Activated naive CD4-positive, alpha-beta T cell treated with anti-CD3 and anti-CD28 coated beads for 36 hours (primary cell): Measurements from ENCODE around the gene CLIC5. TPM values are rescaled to one million over a fixed set of nuclear protein-coding genes. Genes with fewer than 3 reads are reported as not detected.

Experiments
- CTCF ChIA-PET: fragments of 350-600 bp; sonication (Branson Sonifier 250); formaldehyde crosslinking; loops from one replicate; lab custom pipeline; 2021; ENCODE audit warnings: antibody characterized with exemption; lab: Charles Lee
- DNase-seq: peaks from one replicate; pipeline ENCODE4 v3.0.0-alpha.2; 2020
- H3K27ac Mint-ChIP-seq: one replicate; pipeline ENCODE4 v1.8.0; 2021; ENCODE audit warnings: mild to moderate bottlenecking, mixed read lengths
- H3K27me3 Mint-ChIP-seq: one replicate; pipeline ENCODE4 v1.8.0; 2021; ENCODE audit warnings: low read depth, mixed read lengths
- H3K36me3 Mint-ChIP-seq: one replicate; pipeline ENCODE4 v1.8.0; 2021; ENCODE audit warnings: low read depth, mixed read lengths
- H3K4me1 Mint-ChIP-seq: one replicate; pipeline ENCODE4 v1.8.0; 2021; ENCODE audit warnings: low read depth, mixed read lengths
- H3K4me3 Mint-ChIP-seq: one replicate; pipeline ENCODE4 v1.8.0; 2021; ENCODE audit warnings: mild to moderate bottlenecking, moderate library complexity, mixed read lengths
- H3K9me3 Mint-ChIP-seq: one replicate; pipeline ENCODE4 v1.8.0; 2021; ENCODE audit warnings: mixed read lengths
- intact Hi-C: fragments of 100-400 bp; cut with micrococcal nuclease; formaldehyde crosslinking; loops from one replicate; pipeline ENCODE4 v1.15.1; 2023
- total RNA-seq, 2 experiments: library from RNA; stranded (reverse); gene quantifications; one replicate each; pipeline ENCODE4 v1.2.3, GENCODE V29; 2021

Gene CLIC5
- total RNA-seq, 2 experiments from 2014 or later: 0.52 to 1.5 TPM

GRCh38 chr6:46026307-46026706 lies 10.6 kb upstream of the CLIC5 start:
- intact Hi-C loops: no loop called here
- CTCF ChIA-PET: interaction anchor here (1.2 kb wide), 1 partner anchor 96 kb away, joined by 4 read pairs; no protein-coding TSS in a partner anchor
- Mint-ChIP-seq H3K36me3 (no peaks in the 10 kb centered on the region), H3K27me3 (no peaks in the 10 kb centered on the region), H3K27ac (no peak overlapping the region), H3K4me1 (peaks cover 4% of the 10 kb centered on the region), H3K4me3 (no peak overlapping the region), H3K9me3 (no peaks in the 10 kb centered on the region)
- no peak for DNase-seq

DNA sequence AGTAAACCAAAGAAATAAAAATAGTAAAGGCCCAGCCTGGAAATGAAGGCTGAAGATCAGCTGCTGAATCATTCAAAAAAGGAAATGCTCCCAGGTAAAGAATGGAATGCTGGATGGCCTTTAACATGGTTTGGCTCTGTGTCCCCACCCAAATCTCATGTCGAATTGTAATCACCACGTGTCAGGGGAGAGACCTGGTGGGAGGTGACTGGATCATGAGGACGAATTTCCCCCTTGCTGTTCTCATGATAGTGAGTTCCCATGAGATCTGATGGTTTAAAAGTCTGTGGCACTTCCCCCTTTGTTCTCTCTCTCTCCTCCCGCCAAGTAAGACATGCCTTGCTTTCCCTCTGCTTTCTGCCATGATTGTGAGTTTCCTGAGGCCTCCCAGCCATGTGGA lies 9.9 kb upstream of the CLIC5 start:
- no peaks in the 10 kb centered on the region for H3K9me3 Mint-ChIP-seq
- no peak overlapping the region for H3K4me3 Mint-ChIP-seq
- H3K4me1 Mint-ChIP-seq: peaks cover 4% of the 10 kb centered on the region
- H3K27ac Mint-ChIP-seq: no peak overlapping the region
- CTCF ChIA-PET: interaction anchor here (1.2 kb wide), 1 partner anchor 95 kb away, joined by 4 read pairs; no protein-coding TSS in a partner anchor
- no peak for DNase-seq
- H3K27me3 Mint-ChIP-seq: no peaks in the 10 kb centered on the region
- intact Hi-C loops: no loop called here
- no peaks in the 10 kb centered on the region for H3K36me3 Mint-ChIP-seq

- Mint-ChIP-seq H3K4me1 (peaks cover 4% of the 10 kb centered on the region), H3K27me3 (no peaks in the 10 kb centered on the region), H3K36me3 (no peaks in the 10 kb centered on the region), H3K9me3 (no peaks in the 10 kb centered on the region), H3K4me3 (no peak overlapping the region), H3K27ac (no peak overlapping the region)
- intact Hi-C loops: no loop called here
- CTCF ChIA-PET: no interaction called here
- DNase-seq: no peak
Observed at GRCh38 chr6:46024124-46024769, 8.6 kb upstream of the CLIC5 start.

GRCh38 chr6:46023216-46023915 lies 7.7 kb upstream of the CLIC5 start:
- H3K9me3 Mint-ChIP-seq: no peaks in the 10 kb centered on the region
- peaks cover 4% of the 10 kb centered on the region for H3K4me1 Mint-ChIP-seq

GRCh38 chr6:46022106-46022948 lies 6.7 kb upstream of the CLIC5 start:
- intact Hi-C loops: loop anchor here (1.0 kb wide), 1 partner anchor 11 kb away; no protein-coding TSS in a partner anchor
- DNase-seq: no peak

More at GRCh38 chr6:46023216-46023915, 7.7 kb upstream of the CLIC5 start:
- Mint-ChIP-seq H3K4me3 (no peak overlapping the region), H3K27me3 (no peaks in the 10 kb centered on the region), H3K36me3 (no peaks in the 10 kb centered on the region), H3K27ac (no peak overlapping the region)
- DNase-seq: no peak
- CTCF ChIA-PET: interaction anchor here (0.6 to 0.7 kb wide), 2 partner anchors 33 to 180 kb away, joined by 3 read pairs; no protein-coding TSS in a partner anchor
- intact Hi-C loops: no loop called here

DNA sequence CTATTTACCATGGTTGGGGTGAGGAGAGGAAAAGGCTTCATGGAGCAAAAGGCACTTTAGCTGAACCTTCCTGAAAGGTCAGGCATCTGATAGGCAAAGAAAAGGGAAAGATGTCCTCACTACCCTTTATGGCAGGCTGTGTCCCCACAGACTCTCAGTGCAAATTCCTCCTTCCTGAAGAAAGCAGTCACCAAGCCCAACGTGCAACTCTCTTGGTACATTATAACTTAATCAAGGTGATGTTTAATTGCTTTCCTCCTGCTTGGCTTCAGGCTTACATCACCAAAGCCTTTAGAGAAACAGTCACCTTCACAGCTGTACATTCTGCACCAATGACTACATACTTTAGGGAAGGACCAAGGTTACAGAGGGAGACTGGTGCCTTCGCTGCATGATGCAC lies 2.1 kb upstream of the CLIC5 start:
- no peak overlapping the region for H3K4me3 Mint-ChIP-seq
- CTCF ChIA-PET: no interaction called here

More at GRCh38 chr6:46022106-46022948, 6.7 kb upstream of the CLIC5 start:
- H3K27me3 Mint-ChIP-seq: peaks cover 2% of the 10 kb centered on the region
- H3K4me1 Mint-ChIP-seq: peaks cover 4% of the 10 kb centered on the region
- no peaks in the 10 kb centered on the region for H3K9me3 Mint-ChIP-seq
- no peaks in the 10 kb centered on the region for H3K36me3 Mint-ChIP-seq
- H3K4me3 Mint-ChIP-seq: no peak overlapping the region
- CTCF ChIA-PET: interaction anchor here (1.2 kb wide), 1 partner anchor 92 kb away, joined by 4 read pairs; no protein-coding TSS in a partner anchor
- no peak overlapping the region for H3K27ac Mint-ChIP-seq

GRCh38 chr6:46016063-46016608 lies 476 bp upstream of the CLIC5 start:
- peak overlapping the region; percentile 38 for H3K4me3 Mint-ChIP-seq
- H3K27ac Mint-ChIP-seq: no peak overlapping the region
- peaks cover 12% of the 10 kb centered on the region for H3K27me3 Mint-ChIP-seq
- H3K9me3 Mint-ChIP-seq: no peaks in the 10 kb centered on the region
- peaks cover 36% of the 10 kb centered on the region for H3K4me1 Mint-ChIP-seq
- intact Hi-C loops: loop anchor here (10.0 kb wide), 3 partner anchors 531 to 1081 kb away; no protein-coding TSS in a partner anchor
- DNase-seq: no peak
- CTCF ChIA-PET: no interaction called here
- no peaks in the 10 kb centered on the region for H3K36me3 Mint-ChIP-seq

More for the DNA sequence above, 2.1 kb upstream of the CLIC5 start:
- no peak overlapping the region for H3K27ac Mint-ChIP-seq
- no peaks in the 10 kb centered on the region for H3K9me3 Mint-ChIP-seq
- H3K4me1 Mint-ChIP-seq: peaks cover 25% of the 10 kb centered on the region
- DNase-seq: no peak
- intact Hi-C loops: loop anchor here (10.0 kb wide), 3 partner anchors 533 to 1083 kb away; no protein-coding TSS in a partner anchor
- no peaks in the 10 kb centered on the region for H3K36me3 Mint-ChIP-seq
- H3K27me3 Mint-ChIP-seq: peaks cover 12% of the 10 kb centered on the region

- DNase-seq: peak; percentile 34
- Mint-ChIP-seq H3K27ac (no peak overlapping the region), H3K36me3 (no peaks in the 10 kb centered on the region), H3K27me3 (peaks cover 12% of the 10 kb centered on the region), H3K4me3 (peak overlapping the region; percentile 75), H3K4me1 (peaks cover 45% of the 10 kb centered on the region), H3K9me3 (no peaks in the 10 kb centered on the region)
- intact Hi-C loops: loop anchor here (2.0 to 10.0 kb wide), 8 partner anchors 114 to 1080 kb away; partner anchors contain the start of gene ENPP4
- CTCF ChIA-PET: interaction anchor here (0.7 to 1.2 kb wide), 2 partner anchors 84 to 91 kb away, joined by 3 to 6 read pairs; no protein-coding TSS in a partner anchor
Observed at GRCh38 chr6:46014511-46015118, 1.0 kb downstream of the CLIC5 start.

DNA sequence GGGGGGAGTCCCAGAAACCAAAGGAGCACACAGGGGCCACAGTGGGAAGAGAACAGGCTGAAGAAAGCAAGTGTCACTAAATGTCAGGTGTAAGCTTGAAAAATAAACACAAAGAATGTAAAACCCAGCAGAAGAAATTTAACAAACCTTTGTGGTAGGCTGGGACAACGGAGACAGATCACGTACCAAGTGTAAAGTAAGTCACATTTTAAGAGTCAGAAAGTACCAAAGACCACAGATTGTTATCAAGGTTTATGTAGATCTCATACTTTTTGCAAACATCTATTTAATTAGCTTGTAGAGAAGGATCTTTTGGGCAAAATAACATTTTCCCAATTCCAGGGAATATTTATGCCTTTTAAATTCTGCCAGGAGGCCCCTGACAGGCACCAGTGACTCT lies 1.6 kb downstream of the CLIC5 start:
- Mint-ChIP-seq H3K27ac (no peak overlapping the region), H3K9me3 (no peaks in the 10 kb centered on the region), H3K4me3 (peak overlapping the region; percentile 75), H3K4me1 (peaks cover 45% of the 10 kb centered on the region), H3K27me3 (peaks cover 12% of the 10 kb centered on the region), H3K36me3 (no peaks in the 10 kb centered on the region)
- no peak for DNase-seq
- CTCF ChIA-PET: interaction anchor here (0.7 to 1.2 kb wide), 2 partner anchors 83 to 90 kb away, joined by 3 to 6 read pairs; no protein-coding TSS in a partner anchor
- intact Hi-C loops: loop anchor here (2.0 to 10.0 kb wide), 8 partner anchors 115 to 1079 kb away; partner anchors contain the start of gene ENPP4

DNA sequence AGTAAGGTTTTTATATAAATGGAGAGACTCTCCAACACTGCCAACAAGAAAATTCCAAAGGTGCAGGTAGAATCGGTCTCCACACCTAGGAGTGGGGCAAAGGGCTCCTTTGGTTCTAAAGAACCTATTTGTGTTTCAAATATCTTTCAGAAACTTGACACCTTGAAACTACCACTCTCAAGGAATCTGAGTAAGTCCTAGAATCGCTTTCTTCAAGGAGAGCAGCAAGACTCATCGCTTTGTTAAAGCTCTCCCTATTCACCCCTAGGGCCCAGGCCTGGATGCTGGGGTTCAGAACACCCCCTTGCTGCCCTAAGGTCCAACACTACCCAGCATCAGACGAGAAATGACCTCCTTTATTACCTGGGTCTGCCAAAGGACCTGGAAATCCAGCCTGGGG lies 2.0 kb downstream of the CLIC5 start:
- intact Hi-C loops: loop anchor here (2.0 to 10.0 kb wide), 8 partner anchors 115 to 1079 kb away; partner anchors contain the start of gene ENPP4
- Mint-ChIP-seq H3K27ac (no peak overlapping the region), H3K9me3 (no peaks in the 10 kb centered on the region), H3K4me3 (no peak overlapping the region), H3K4me1 (peaks cover 45% of the 10 kb centered on the region), H3K27me3 (peaks cover 12% of the 10 kb centered on the region), H3K36me3 (no peaks in the 10 kb centered on the region)
- CTCF ChIA-PET: interaction anchor here (1.2 to 1.9 kb wide), 2 partner anchors 77 to 83 kb away, joined by 5 to 6 read pairs; no protein-coding TSS in a partner anchor
- DNase-seq: no peak

DNA sequence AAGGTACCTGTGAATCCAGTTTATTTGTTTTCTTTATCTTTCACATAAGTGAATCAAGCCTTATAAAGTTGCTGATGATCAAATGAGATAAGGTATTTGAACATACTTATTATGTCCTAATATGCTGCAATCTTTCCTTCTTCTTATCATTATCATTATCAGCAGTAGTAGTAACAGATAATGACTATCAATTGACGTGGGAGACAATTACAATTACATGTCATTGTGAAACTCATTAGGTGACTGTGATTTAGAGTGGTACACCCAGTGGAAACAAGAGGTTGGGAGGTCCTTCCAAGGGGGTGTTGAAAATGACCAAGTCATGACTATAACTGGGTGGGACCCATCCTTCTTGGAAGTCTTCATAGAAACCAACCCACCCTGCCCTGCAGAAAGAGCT lies 2.8 kb downstream of the CLIC5 start:
- peaks cover 12% of the 10 kb centered on the region for H3K27me3 Mint-ChIP-seq
- DNase-seq: no peak
- peaks cover 45% of the 10 kb centered on the region for H3K4me1 Mint-ChIP-seq
- H3K4me3 Mint-ChIP-seq: no peak overlapping the region
- H3K9me3 Mint-ChIP-seq: no peaks in the 10 kb centered on the region
- H3K27ac Mint-ChIP-seq: no peak overlapping the region
- intact Hi-C loops: loop anchor here (5.0 to 10.0 kb wide), 7 partner anchors 191 to 1078 kb away; no protein-coding TSS in a partner anchor
- no peaks in the 10 kb centered on the region for H3K36me3 Mint-ChIP-seq
- CTCF ChIA-PET: interaction anchor here (1.9 kb wide), 1 partner anchor 78 kb away, joined by 5 read pairs; no protein-coding TSS in a partner anchor
